GM23338 (cell line): ENCODE measurements around the gene SLC25A13.

ENCODE experiments used
- CREB1 ChIP-seq: fragments of 250-450 bp; sonication (Bioruptor Pico); IDR thresholded peaks from 2 replicates; pipeline ENCODE4 v1.5.0; 2020; ENCODE audit warnings: low read depth, mild to moderate bottlenecking, moderate library complexity
- EZH2 ChIP-seq: fragments of 200-600 bp; sonication (generic); IDR thresholded peaks from one replicate; pipeline ENCODE4 v1.8.0; 2017; ENCODE audit warnings: antibody characterized with exemption, mild to moderate bottlenecking, low read depth; ENCODE audit not compliant: unreplicated experiment
- EZH2phosphoT487 ChIP-seq: fragments of 200-600 bp; sonication (generic); IDR thresholded peaks from one replicate; pipeline ENCODE4 v1.8.1; 2018; ENCODE audit warnings: antibody characterized with exemption; ENCODE audit not compliant: unreplicated experiment
- JUNB ChIP-seq: IDR thresholded peaks from one replicate; pipeline ENCODE4 v1.6.1; 2016; ENCODE audit warnings: antibody characterized with exemption; ENCODE audit not compliant: unreplicated experiment
- NANOG ChIP-seq: IDR thresholded peaks from 2 replicates; pipeline ENCODE4 v1.6.1; 2016; ENCODE audit warnings: antibody characterized with exemption, borderline replicate concordance
- POLR2AphosphoS5 ChIP-seq: IDR thresholded peaks from 2 replicates; pipeline ENCODE4 v1.6.1; 2016; ENCODE audit warnings: antibody characterized with exemption, low read depth
- STAT1 ChIP-seq: IDR thresholded peaks from one replicate; pipeline ENCODE4 v1.6.1; 2016; ENCODE audit warnings: antibody characterized with exemption; ENCODE audit not compliant: unreplicated experiment
- ZNF114 ChIP-seq: fragments of 250-450 bp; sonication (Bioruptor Pico); IDR thresholded peaks from 2 replicates; pipeline ENCODE4 v1.5.0; 2020; ENCODE audit warnings: mild to moderate bottlenecking, moderate library complexity
- ZNF331 ChIP-seq: fragments of 250-450 bp; sonication (Bioruptor Pico); IDR thresholded peaks from 2 replicates; pipeline ENCODE4 v1.5.0; 2020; ENCODE audit warnings: low read depth, mild to moderate bottlenecking, moderate library complexity
- TF ChIP-seq, protein P1 (sequence below), 2 experiments: fragments of 200-600 bp in 1 of 2; sonication (generic) in 1 of 2; conservative IDR thresholded peaks; 2 replicates each; pipeline versions ENCODE4 v1.5.1 to v1.6.1; 2016 to 2017; ENCODE audit warnings: antibody characterized with exemption in 2 of 2, low read depth in 2 of 2, mild to moderate bottlenecking in 2 of 2, moderate library complexity in 1 of 2
- TF ChIP-seq, protein P2 (sequence below): IDR thresholded peaks from one replicate; pipeline ENCODE4 v1.6.1; 2018; ENCODE audit warnings: antibody characterized with exemption; ENCODE audit not compliant: unreplicated experiment
- TF ChIP-seq, protein P3 (sequence below): IDR thresholded peaks from 2 replicates; pipeline ENCODE4 v1.6.1; 2016; ENCODE audit warnings: antibody characterized with exemption

DNA sequence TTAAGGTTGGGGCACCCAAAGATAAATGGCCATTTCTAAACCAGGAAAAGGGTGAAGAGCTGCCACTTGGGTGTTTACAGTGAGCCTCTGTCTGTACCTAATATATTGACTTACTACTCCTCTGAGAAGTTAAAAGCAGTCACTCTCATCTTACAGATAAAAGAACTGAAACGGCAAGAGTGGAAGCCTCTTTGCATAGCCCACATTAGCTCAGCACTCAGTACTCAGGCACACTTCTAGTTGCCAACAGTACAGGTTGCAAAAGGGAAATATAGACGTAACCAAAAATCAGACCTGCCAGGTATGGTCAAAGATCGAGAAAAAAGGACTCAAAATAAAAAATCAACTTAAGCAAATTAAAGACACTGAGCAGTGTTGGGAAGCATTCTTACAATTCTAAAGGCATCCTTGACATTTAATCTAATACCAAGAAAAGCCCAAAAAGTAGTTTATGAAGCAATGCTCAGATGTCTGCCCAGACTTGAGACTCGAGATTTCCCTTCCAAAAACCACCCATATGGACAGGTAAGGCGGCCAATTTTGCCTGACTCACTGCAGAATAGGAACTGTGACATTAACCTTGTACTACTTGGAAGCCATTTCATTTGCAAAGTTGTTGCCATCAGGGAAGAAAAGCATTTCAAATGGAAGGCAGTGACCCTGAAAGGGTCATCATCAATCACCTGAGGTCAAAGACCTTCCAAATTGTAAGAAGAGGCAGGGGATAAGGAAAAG, 139.3 kb downstream of the SLC25A13 start:
- TF ChIP-seq POLR2AphosphoS5: no peak
- TF ChIP-seq, protein P1, sequence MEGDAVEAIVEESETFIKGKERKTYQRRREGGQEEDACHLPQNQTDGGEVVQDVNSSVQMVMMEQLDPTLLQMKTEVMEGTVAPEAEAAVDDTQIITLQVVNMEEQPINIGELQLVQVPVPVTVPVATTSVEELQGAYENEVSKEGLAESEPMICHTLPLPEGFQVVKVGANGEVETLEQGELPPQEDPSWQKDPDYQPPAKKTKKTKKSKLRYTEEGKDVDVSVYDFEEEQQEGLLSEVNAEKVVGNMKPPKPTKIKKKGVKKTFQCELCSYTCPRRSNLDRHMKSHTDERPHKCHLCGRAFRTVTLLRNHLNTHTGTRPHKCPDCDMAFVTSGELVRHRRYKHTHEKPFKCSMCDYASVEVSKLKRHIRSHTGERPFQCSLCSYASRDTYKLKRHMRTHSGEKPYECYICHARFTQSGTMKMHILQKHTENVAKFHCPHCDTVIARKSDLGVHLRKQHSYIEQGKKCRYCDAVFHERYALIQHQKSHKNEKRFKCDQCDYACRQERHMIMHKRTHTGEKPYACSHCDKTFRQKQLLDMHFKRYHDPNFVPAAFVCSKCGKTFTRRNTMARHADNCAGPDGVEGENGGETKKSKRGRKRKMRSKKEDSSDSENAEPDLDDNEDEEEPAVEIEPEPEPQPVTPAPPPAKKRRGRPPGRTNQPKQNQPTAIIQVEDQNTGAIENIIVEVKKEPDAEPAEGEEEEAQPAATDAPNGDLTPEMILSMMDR (conservative IDR thresholded peaks at IDR 0.05; ENCODE audit: low read depth in 2 of 2): no peak
- TF ChIP-seq JUNB: no peak
- TF ChIP-seq, protein P2, sequence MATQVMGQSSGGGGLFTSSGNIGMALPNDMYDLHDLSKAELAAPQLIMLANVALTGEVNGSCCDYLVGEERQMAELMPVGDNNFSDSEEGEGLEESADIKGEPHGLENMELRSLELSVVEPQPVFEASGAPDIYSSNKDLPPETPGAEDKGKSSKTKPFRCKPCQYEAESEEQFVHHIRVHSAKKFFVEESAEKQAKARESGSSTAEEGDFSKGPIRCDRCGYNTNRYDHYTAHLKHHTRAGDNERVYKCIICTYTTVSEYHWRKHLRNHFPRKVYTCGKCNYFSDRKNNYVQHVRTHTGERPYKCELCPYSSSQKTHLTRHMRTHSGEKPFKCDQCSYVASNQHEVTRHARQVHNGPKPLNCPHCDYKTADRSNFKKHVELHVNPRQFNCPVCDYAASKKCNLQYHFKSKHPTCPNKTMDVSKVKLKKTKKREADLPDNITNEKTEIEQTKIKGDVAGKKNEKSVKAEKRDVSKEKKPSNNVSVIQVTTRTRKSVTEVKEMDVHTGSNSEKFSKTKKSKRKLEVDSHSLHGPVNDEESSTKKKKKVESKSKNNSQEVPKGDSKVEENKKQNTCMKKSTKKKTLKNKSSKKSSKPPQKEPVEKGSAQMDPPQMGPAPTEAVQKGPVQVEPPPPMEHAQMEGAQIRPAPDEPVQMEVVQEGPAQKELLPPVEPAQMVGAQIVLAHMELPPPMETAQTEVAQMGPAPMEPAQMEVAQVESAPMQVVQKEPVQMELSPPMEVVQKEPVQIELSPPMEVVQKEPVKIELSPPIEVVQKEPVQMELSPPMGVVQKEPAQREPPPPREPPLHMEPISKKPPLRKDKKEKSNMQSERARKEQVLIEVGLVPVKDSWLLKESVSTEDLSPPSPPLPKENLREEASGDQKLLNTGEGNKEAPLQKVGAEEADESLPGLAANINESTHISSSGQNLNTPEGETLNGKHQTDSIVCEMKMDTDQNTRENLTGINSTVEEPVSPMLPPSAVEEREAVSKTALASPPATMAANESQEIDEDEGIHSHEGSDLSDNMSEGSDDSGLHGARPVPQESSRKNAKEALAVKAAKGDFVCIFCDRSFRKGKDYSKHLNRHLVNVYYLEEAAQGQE: no peak
- TF ChIP-seq ZNF114 (CRISPR knock-in tag): no peak
- no peak for TF ChIP-seq CREB1 (CRISPR knock-in tag)
- no peak for TF ChIP-seq EZH2
- TF ChIP-seq ZNF331 (CRISPR knock-in tag): no peak
- TF ChIP-seq STAT1: no peak
- TF ChIP-seq EZH2phosphoT487: no peak
- TF ChIP-seq NANOG: no peak
- TF ChIP-seq, protein P3, sequence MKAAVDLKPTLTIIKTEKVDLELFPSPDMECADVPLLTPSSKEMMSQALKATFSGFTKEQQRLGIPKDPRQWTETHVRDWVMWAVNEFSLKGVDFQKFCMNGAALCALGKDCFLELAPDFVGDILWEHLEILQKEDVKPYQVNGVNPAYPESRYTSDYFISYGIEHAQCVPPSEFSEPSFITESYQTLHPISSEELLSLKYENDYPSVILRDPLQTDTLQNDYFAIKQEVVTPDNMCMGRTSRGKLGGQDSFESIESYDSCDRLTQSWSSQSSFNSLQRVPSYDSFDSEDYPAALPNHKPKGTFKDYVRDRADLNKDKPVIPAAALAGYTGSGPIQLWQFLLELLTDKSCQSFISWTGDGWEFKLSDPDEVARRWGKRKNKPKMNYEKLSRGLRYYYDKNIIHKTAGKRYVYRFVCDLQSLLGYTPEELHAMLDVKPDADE: no peak
